A204.1 (cell line): ENCODE results near the gene SPG7.
"Not testable (repeated sequence)": the region's sequence is repeated elsewhere in the genome, so short reads cannot be mapped to it uniquely, and the experiment has no call there.

Experiments
- FAIRE-seq: peaks from 2 replicates; lab custom pipeline; 2012; peaks lifted over from hg19 to GRCh38; lab: Jason Lieb, UNC

SPG7 gene

GRCh38 chr16:89581045-89581695 is 73.0 kb downstream of the SPG7 start:
- no peak for FAIRE-seq

- FAIRE-seq, result no peak
Measured at GRCh38 chr16:89581861-89582563, 73.8 kb downstream of the SPG7 start.

DNA sequence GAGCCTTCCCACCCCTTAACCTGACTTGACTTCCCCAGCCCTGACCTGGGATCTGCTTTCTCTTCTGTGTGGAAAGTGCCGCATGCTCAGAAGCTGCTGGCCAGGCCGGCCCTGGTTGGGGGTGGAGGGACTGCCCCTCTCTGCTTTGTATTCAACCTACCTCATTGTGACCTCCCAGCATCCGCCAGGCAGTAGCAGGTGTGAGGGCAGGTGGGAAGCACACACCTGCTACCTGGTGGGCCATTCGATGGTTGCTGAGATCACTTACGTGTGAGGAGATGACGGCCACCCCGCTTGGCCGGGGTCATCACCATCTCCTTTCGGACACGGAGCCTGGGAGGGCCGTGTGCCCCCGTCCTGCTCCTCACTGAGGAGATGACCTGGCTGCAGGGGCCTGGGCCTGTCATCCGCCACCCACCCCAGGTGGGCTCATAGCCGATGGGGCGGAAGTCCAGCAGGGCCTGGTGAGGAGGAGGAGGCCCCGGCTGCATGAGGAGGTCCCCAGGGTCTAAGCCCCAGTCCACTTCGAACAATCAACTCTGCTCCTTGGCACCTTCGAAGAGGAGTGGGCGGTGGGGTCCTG is 74.5 kb downstream of the SPG7 start:
- no peak for FAIRE-seq

- FAIRE-seq, result no peak
Measured at GRCh38 chr16:89583197-89583894, 75.1 kb downstream of the SPG7 start.

DNA sequence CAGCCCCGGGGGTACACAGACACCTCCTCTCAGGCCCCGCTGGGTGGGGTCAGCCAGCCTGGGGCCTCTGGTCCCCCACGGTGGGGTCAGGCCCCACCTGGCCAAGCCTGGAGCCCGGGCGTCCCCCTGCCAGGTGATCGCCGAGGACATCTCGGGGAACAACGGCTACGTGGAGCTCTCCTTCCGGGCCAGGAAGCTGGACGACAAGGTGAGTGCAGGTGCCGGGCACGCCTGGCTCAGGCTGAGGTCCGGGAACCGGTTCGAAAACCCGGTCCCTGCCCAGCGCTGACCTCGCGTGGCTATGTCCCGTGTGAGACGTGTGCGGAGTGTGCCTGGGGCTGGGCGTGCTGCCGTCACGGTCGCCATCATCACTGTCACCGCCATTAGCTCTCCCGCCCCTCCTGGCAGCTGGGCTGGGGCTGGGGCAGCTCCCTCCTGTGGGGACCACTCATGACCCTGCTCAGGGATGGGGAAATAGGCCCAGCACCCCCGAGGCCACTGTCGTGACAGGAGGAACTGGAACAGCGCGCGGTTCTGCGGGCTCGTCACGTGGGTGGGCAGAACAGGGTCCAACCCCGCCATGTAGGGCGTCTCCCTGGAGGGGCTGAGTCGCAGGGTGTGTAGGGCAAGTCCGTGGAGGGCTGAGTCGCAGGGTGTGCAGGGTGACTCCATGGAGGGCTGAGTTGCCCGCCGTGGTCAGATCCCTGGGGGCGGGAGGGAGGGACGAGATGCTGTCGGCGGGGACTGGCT is 75.9 kb downstream of the SPG7 start:
- FAIRE-seq, result no peak

DNA sequence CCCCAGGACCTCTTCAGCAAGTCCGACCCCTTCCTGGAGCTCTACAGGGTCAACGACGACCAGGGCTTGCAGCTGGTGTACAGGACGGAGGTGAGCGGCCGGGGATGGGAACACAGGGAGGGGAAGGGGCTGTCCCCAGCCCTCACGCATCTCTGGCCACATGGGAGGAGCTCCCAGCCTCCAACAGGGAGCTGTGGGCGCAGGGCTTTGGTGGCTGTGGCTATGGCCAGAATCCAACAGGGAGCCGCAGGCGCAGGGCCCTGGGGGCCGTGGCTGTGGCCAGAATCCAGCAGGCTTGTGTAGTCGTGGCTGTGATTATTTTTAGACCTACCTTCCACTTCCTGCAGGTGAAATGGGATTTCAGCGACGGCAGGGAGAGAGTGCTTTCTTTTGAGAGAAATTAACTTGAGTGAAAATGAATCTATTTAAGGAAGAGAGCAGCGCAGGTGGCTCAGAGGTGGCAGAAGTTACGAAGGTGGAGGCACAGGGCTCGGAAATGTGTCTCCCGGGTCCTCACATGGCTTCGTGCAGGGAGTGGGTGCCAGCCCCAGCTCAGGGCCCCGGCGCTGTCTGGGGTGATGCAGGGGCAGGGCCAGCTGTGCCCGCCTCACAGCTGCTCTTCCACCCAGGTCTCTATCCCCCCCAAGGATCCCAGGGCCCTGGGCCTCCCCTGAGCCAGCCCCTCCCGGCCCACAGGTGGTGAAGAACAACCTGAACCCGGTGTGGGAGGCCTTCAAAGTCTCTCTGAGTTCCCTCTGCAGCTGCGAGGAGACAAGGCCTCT is 76.8 kb downstream of the SPG7 start:
- no peak for FAIRE-seq

- FAIRE-seq, result no peak
Measured at GRCh38 chr16:89586218-89586617, 78.0 kb downstream of the SPG7 start.

DNA sequence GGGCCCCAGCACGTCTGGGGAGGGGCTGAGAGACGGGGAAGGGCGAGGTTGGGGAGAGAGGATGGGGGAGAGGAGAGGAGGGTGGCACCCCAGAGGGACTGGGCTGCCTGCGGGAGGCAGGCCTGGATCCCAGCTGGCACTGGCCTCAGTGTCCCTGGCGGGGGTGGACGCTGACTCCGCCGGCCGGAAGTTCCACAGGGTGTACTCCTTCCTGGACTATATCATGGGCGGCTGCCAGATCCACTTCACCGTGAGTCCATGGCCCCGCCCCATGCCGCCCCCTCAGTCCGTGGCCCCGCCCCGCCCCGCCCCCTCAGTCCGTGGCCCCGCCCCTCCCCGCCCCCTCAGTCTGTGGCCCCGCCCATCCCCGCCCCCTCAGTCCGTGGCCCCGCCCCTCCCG is 78.7 kb downstream of the SPG7 start:
- no peak for FAIRE-seq

- not testable (repeated sequence) for FAIRE-seq
Measured at GRCh38 chr16:89587676-89588075, 79.5 kb downstream of the SPG7 start.

- FAIRE-seq, result no peak
Measured at GRCh38 chr16:89588413-89589109, 80.4 kb downstream of the SPG7 start.

DNA sequence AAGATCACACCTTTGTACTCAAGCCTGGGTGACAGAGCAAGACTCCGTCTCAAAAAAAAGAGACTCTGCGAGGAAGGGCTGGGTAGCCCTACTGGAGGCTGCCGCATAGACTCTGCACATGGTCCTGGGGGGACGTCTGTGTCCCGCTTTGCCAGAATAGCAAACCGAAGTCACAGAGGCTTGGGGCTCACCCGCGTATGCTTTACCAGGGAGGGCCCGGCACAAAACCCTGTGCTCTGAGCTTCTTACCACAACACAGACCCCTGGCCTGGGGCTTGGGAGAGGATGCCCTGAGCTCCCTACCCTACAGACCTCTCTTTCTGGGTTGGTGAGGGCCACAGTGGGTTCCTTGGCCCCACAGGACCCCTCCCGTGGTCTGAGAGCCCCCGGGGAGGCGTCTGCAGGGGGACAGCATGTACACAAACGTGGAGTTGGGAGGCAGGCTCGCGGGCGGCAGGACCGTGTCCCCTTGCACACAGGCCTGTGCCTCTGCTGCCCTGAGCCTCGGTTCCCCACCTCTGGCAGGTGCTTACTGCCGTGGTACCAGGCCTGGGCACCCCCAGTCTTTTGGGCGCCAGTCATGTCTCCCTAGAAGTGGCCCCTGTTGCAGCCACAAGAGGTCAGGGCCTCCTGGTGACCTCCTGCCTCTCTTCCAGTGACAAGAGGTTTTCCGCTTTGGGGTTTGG is 81.2 kb downstream of the SPG7 start:
- FAIRE-seq, result no peak

DNA sequence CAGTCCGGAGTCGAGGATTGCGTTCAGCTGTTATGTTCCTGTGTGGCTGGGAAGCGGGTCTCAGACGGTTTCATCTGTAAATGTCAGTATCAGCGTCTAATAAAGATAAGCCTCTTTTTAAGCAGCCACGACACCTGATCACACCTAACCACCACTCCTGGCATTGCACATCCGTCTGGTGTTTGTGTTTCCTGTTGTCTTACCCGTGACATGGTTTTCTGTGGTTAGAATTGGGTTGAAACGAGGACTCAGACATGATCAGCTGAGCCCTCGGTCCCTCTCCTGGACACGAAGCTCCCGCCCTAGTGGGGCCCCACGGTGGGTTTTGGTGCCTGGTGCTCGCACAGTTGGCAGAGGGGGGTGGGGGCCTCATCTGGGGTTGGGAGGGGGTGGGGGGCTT is 85.6 kb downstream of the SPG7 start:
- FAIRE-seq, result no peak

DNA sequence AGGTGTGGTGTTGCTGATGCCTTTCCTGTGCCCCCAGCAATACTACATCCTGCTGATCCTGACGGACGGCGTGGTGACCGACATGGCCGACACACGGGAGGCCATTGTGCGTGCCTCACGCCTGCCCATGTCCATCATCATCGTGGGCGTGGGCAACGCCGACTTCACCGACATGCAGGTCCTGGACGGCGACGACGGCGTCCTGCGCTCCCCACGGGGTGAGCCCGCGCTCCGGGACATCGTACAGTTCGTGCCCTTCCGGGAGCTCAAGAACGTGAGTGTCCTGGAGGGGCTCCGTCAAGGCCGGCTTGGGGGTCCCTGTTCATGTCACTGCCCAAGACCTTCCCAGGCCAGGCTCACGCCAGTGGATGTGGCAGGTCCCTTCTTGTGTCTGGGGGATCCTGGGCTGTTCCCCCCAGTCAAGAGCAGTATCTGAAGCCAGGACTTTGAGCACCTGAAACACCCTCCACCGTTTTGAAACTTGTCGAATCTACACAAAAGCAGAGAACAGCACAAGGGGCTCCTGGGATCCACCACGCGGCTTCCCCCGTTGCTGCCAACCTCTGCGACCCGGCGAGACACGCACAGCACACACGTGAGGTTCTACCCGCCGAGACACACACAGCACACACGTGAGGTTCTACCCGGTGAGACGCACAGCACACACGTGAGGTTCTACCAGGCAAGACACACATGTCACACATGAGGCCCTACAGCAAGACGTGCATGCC is 87.3 kb downstream of the SPG7 start:
- FAIRE-seq, result no peak

DNA sequence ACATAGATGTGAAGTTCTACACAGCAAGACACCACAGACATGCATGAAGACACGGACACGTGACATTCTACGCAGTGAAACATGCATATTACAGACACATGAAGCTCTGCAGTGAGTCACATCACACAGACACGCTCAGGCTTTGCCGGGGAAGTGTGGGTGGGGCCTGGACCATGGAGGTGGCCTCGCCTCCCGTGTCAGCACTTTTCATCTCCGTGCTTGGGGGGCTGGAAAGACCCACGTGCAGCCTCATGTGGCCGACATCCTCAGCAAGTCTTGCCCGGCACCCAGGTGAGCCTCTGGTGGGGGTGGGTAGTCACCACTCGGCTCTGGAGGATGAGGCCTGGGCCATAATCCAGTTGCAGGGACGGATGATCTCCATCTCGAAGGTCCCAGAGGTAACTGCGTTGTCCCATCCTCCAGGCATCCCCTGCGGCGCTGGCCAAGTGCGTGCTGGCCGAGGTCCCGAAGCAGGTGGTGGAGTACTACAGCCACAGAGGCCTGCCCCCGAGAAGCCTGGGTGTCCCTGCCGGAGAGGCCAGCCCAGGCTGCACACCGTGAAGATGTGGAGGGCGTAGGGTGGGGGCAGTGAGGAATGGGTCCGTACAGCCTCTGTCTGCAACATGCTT is 88.0 kb downstream of the SPG7 start:
- no peak for FAIRE-seq

DNA sequence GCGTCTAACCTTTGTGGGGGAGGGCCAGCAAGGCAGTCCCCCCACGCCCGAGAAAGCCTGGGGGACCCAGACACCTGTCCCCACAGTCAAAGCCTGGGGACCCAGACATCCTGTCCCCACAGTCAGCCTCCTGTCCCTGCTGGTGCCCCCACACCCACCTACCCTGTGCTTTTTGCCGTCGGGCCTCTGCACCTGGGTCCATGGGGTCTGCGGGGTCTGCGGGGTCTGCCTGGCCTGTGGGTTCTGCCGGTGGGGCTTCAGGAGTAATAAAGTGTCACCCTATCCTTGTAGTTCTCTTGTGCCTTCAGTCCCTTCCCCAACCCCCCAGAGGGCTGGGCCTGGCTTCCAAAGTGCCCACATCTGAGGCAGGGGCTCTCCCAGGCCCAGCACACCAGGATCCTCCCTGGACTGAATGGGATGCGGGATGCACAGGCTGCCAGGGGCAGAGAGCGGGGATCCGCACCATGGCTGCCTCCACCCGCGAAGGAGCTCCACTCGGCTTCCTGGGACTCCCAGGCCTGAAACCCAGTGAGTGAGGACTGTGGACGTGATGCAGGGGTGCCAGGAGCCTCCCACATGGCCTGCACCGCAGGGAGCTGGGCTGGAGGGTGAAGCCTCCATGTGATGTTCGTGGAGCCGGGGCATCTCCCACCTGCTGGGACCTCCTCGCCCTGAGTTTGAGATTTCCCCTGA is 88.9 kb downstream of the SPG7 start:
- FAIRE-seq, result no peak

DNA sequence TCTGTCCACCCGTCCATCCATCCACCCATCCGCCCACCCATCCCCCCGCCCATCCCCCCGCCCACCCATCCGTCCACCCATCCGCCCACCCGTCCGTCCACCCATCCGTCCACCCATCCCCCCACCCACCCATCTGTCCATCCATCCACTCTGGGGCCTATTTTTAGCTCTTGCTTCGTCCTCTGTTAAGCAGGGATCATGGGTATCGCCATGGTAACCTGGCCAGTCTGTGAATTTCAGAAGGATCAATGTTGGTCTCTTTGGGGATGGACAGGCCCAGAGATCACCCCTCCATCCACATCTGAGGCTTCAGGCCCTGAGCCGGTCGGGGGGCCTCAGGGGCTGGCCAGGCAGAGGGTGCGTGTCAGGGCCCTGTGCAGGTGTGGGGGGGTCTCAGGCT is 90.0 kb downstream of the SPG7 start:
- FAIRE-seq, result no peak

GRCh38 chr16:89599451-89599858 is 91.3 kb downstream of the SPG7 start:
- no peak for FAIRE-seq

- FAIRE-seq, result no peak
Measured at GRCh38 chr16:89599902-89600301, 91.7 kb downstream of the SPG7 start.

DNA sequence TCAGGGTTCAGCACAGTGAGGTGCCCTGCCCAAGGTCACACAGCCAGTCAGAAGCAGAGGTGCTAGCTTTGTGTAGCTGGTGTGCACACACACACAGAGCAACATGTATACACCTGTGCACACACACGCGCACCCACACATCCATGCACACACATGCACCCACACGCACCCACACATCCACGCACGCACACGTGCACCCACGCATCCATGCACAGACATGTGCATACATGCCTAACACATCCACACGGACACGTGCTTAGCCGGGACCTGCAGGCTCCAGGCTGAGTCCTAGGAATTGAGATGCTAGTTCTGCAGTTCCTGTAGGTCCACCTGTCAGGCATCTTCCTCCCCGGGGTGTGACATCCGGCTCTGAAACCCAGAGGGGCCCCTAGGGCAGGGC is 92.2 kb downstream of the SPG7 start:
- FAIRE-seq, result no peak
